Measurements from ENCODE around the gene MICAL1.

Gene MICAL1, protein sequence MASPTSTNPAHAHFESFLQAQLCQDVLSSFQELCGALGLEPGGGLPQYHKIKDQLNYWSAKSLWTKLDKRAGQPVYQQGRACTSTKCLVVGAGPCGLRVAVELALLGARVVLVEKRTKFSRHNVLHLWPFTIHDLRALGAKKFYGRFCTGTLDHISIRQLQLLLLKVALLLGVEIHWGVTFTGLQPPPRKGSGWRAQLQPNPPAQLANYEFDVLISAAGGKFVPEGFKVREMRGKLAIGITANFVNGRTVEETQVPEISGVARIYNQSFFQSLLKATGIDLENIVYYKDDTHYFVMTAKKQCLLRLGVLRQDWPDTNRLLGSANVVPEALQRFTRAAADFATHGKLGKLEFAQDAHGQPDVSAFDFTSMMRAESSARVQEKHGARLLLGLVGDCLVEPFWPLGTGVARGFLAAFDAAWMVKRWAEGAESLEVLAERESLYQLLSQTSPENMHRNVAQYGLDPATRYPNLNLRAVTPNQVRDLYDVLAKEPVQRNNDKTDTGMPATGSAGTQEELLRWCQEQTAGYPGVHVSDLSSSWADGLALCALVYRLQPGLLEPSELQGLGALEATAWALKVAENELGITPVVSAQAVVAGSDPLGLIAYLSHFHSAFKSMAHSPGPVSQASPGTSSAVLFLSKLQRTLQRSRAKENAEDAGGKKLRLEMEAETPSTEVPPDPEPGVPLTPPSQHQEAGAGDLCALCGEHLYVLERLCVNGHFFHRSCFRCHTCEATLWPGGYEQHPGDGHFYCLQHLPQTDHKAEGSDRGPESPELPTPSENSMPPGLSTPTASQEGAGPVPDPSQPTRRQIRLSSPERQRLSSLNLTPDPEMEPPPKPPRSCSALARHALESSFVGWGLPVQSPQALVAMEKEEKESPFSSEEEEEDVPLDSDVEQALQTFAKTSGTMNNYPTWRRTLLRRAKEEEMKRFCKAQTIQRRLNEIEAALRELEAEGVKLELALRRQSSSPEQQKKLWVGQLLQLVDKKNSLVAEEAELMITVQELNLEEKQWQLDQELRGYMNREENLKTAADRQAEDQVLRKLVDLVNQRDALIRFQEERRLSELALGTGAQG

DNA sequence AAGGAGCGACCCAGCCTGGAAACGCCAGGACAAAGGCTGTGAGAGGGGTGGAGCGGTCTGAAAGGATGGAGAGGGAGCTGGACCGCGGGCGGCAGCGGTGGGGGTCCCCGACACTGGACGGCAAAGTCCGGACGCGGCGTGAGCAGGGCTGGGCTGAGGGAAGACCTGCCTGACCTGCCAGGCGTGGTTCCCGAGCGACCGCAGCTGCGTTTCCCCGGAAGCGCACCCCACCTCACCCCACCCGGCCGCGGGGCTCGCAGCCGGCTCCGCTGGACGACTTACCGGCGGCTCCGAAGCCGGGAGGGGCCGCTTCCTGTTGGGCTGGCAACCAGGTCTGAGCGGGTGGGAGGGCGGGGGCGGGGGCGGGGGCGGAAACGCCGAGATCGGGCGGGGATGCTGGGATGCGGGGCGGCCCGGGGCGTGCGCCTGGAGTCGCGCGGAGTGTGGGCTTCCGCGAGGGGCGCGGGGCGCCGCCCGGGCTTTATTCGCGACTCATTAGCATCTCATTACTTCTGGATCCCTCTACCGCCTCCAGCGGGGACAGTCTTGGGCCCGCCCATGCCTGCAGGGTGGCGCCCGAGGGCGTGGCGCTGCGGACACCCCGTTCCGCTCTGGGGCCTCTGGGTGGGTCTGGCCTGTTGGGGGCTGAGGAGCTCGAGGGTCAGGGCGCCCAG lies at the start of gene MICAL1:
MICAL1 (minus strand) TSS at position 336 of the 674 bp plus-strand sequence. CDS start 1,576 bp downstream, outside the sequence.
- no peak for TF ChIP-seq JUND (IDR thresholded peaks at IDR 0.05; ENCODE audit: low read depth)
- in situ Hi-C loops (cut with HindIII; ENCODE audit: low pct_unique_long_range_greater_than_20kb, low sequenced_read_pairs) = no loop called here
- peak; percentile 30 to 42 for DNase-seq (ENCODE audit: low read depth in 1 of 2, low spot score in 1 of 2)

GRCh38 chr6:109503327-109504224 lies 48.0 kb upstream of the MICAL1 start:
- DNase-seq (ENCODE audit: low read depth in 1 of 2, low spot score in 1 of 2) = no peak
- no peak for TF ChIP-seq JUND (IDR thresholded peaks at IDR 0.05; ENCODE audit: low read depth)
- in situ Hi-C loops (cut with HindIII; ENCODE audit: low pct_unique_long_range_greater_than_20kb, low sequenced_read_pairs) = no loop called here

GRCh38 chr6:109498936-109499335 lies 43.4 kb upstream of the MICAL1 start:
- TF ChIP-seq JUND (IDR thresholded peaks at IDR 0.05; ENCODE audit: low read depth) = no peak
- no peak for DNase-seq (ENCODE audit: low read depth in 1 of 2, low spot score in 1 of 2)
- in situ Hi-C loops (cut with HindIII; ENCODE audit: low pct_unique_long_range_greater_than_20kb, low sequenced_read_pairs) = no loop called here

DNA sequence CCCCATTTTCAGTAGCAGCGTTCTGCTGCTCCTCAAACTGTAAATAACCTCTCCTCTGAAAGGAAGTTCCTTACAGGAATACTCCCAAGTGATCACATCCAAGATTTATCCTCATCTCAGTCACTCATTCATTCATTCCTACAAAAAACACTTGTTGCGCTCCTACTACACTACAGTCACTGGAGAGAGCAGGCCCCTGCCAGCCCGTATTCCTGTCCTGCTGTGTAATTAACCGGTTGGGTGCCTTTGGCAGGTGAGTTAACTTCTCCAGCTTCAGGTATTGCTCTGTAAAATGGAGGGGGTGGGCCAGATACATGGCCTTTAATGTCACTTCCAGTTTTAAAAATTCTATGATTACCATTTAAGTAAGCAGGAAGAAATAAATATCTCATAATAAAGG lies 42.5 kb upstream of the MICAL1 start:
- in situ Hi-C loops (cut with HindIII; ENCODE audit: low pct_unique_long_range_greater_than_20kb, low sequenced_read_pairs) = no loop called here
- no peak for TF ChIP-seq JUND (IDR thresholded peaks at IDR 0.05; ENCODE audit: low read depth)
- DNase-seq (ENCODE audit: low read depth in 1 of 2, low spot score in 1 of 2) = no peak

GRCh38 chr6:109496036-109496772 lies 40.6 kb upstream of the MICAL1 start:
- TF ChIP-seq JUND (IDR thresholded peaks at IDR 0.05; ENCODE audit: low read depth) = no peak
- no peak for DNase-seq (ENCODE audit: low read depth in 1 of 2, low spot score in 1 of 2)
- in situ Hi-C loops (cut with HindIII; ENCODE audit: low pct_unique_long_range_greater_than_20kb, low sequenced_read_pairs) = no loop called here

- TF ChIP-seq JUND (IDR thresholded peaks at IDR 0.05; ENCODE audit: low read depth) = no peak
- in situ Hi-C loops (cut with HindIII; ENCODE audit: low pct_unique_long_range_greater_than_20kb, low sequenced_read_pairs) = no loop called here
- no peak for DNase-seq (ENCODE audit: low read depth in 1 of 2, low spot score in 1 of 2)
These were observed 38.3 kb upstream of the MICAL1 start for GRCh38 chr6:109493865-109494264.

DNA sequence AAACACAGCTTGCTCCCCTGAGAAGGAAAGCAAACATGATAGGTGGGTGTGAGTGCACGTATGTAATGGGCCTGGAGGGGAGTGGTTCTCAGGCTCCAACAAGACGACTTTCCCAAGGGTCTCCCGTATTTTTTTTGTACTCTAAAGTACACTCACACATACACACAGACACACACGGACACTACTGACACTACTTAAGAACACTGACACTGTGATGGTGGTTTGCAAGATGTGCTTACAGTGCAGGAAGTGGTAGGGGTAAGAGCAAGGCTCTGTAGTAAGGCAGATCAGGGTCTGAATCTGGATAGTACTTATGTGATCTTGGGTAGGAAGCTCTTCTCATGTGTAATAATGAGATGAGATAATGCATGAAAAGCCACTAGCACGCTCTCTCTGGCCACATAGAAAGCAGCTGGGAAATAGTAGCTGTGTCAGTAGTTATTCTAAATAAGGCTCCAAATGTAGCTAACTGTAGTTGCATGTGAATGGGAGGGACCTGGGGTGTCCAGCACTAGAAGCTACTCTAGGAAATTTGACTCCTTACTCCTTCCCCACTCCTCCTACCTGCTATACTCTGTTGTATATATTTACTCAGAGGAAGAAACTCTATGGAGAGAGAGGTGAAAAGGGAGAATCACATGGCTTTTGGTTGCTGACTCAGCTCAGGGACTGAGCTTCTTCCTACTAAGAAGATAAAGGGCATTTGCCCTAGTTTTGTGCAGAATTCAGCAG lies 35.8 kb upstream of the MICAL1 start:
- DNase-seq (ENCODE audit: low read depth in 1 of 2, low spot score in 1 of 2) = peak; percentile 8 to 35
- in situ Hi-C loops (cut with HindIII; ENCODE audit: low pct_unique_long_range_greater_than_20kb, low sequenced_read_pairs) = no loop called here
- no peak for TF ChIP-seq JUND (IDR thresholded peaks at IDR 0.05; ENCODE audit: low read depth)

- in situ Hi-C loops (cut with HindIII; ENCODE audit: low pct_unique_long_range_greater_than_20kb, low sequenced_read_pairs) = no loop called here
- no peak for TF ChIP-seq JUND (IDR thresholded peaks at IDR 0.05; ENCODE audit: low read depth)
- DNase-seq (ENCODE audit: low read depth in 1 of 2, low spot score in 1 of 2) = no peak
These were observed 35.1 kb upstream of the MICAL1 start for GRCh38 chr6:109490713-109491112.

DNA sequence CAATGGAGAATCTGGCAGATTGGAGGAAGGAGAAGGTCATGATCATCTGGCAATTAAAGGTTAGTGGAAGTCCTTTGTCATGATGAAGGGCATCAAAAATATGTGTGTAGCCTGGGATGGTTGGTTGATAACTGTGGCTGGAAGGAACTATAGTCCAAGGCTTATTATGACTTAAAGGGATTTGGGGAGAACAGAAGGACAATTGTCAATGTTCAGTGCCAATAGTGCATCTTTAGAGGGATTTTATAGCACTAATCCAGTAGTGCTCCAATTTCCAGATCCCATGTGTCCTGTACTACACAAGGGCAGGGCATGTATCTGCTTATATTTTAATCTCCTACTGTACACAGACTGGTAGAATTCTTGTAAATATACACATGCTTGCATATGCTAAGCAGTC lies 32.4 kb upstream of the MICAL1 start:
- TF ChIP-seq JUND (IDR thresholded peaks at IDR 0.05; ENCODE audit: low read depth) = no peak
- in situ Hi-C loops (cut with HindIII; ENCODE audit: low pct_unique_long_range_greater_than_20kb, low sequenced_read_pairs) = no loop called here
- DNase-seq (ENCODE audit: low read depth in 1 of 2, low spot score in 1 of 2) = no peak

DNA sequence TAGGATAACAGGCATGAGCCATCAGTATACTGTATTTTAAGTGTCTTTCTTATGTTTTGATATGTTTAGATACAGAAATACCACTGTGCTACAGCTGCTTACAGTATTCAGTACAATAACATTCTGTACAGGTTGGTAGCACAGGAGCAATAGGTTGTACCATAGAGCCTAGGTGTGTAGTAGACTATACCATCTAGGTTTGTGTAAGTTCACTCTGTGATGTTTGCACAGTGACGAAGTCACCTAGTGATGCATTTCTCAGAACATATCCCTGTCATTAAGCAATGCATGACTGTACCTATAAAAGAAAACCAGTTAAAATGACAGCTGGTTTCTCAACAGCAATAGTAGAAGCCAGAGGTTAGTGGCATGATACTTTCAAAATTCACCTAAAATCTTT lies 30.5 kb upstream of the MICAL1 start:
- DNase-seq (ENCODE audit: low read depth in 1 of 2, low spot score in 1 of 2) = peak in 1 of 2 experiments; percentile 65
- TF ChIP-seq JUND (IDR thresholded peaks at IDR 0.05; ENCODE audit: low read depth) = no peak
- in situ Hi-C loops (cut with HindIII; ENCODE audit: low pct_unique_long_range_greater_than_20kb, low sequenced_read_pairs) = no loop called here
